GM12891 (cell line): ENCODE data around the gene ARHGEF7.

Source experiments
- DNase-seq: peaks from one replicate; pipeline ENCODE4 v3.0.0; 2011; ENCODE audit warnings: low spot score; ENCODE audit not compliant: insufficient read length
- FAIRE-seq: peaks from 2 replicates; lab custom pipeline; 2011; peaks lifted over from hg19 to GRCh38; lab: Jason Lieb, UNC
- PAX5 ChIP-seq: IDR thresholded peaks from 2 replicates; pipeline ENCODE4 v1.6.1; 2011; ENCODE audit warnings: low read length, moderate library complexity, mild to moderate bottlenecking; ENCODE audit not compliant: insufficient read depth, severe bottlenecking
- POLR2A ChIP-seq: IDR thresholded peaks from 2 replicates; pipeline ENCODE4 v1.6.1; 2011; ENCODE audit warnings: low read depth, low read length, control low read depth
- POLR2AphosphoS5 ChIP-seq: IDR thresholded peaks from 2 replicates; pipeline ENCODE4 v1.6.1; 2011; ENCODE audit warnings: low read depth, low read length, control low read depth
- POU2F2 ChIP-seq: IDR thresholded peaks from 2 replicates; pipeline ENCODE4 v1.6.1; 2011; ENCODE audit warnings: low read depth, mild to moderate bottlenecking, control low read depth, low read length, moderate library complexity
- SPI1 ChIP-seq: IDR thresholded peaks from 2 replicates; pipeline ENCODE4 v1.6.1; 2011; ENCODE audit warnings: low read depth, low read length, control low read depth
- TAF1 ChIP-seq: IDR thresholded peaks from 2 replicates; pipeline ENCODE4 v1.6.1; 2011; ENCODE audit warnings: low read depth, low read length, control low read depth

ARHGEF7 gene

GRCh38 chr13:111272117-111272516 is 157.0 kb downstream of the ARHGEF7 start:
- DNase-seq (no peak), FAIRE-seq (no peak)
- TF ChIP-seq POU2F2 (no peak), POLR2A (no peak), SPI1 (no peak), TAF1 (no peak), PAX5 (no peak), POLR2AphosphoS5 (no peak)

GRCh38 chr13:111275382-111275781 is 160.3 kb downstream of the ARHGEF7 start:
- TF ChIP-seq PAX5 (no peak), TAF1 (no peak), POLR2AphosphoS5 (no peak), SPI1 (no peak), POU2F2 (no peak), POLR2A (no peak)
- FAIRE-seq = no peak
- DNase-seq = no peak

GRCh38 chr13:111275995-111276618 is 161.0 kb downstream of the ARHGEF7 start:
- DNase-seq (no peak), FAIRE-seq (peak; percentile 16)
- TF ChIP-seq PAX5 (no peak), POLR2A (no peak), POU2F2 (no peak), SPI1 (no peak), POLR2AphosphoS5 (no peak), TAF1 (no peak)

- TF ChIP-seq POU2F2 (no peak), POLR2A (no peak), PAX5 (no peak), SPI1 (no peak), TAF1 (no peak), POLR2AphosphoS5 (no peak)
- DNase-seq (no peak), FAIRE-seq (no peak)
These were observed 163.1 kb downstream of the ARHGEF7 start for GRCh38 chr13:111278258-111278657.

GRCh38 chr13:111278743-111279652 is 163.9 kb downstream of the ARHGEF7 start:
- no peak for TF ChIP-seq TAF1
- FAIRE-seq (no peak), DNase-seq (no peak)

GRCh38 chr13:111280226-111280625 is 165.1 kb downstream of the ARHGEF7 start:
- TF ChIP-seq TAF1 (no peak), POU2F2 (no peak), PAX5 (no peak), SPI1 (no peak)
- DNase-seq (no peak), FAIRE-seq (no peak)

GRCh38 chr13:111280681-111281585 is 165.8 kb downstream of the ARHGEF7 start:
- FAIRE-seq (no peak), DNase-seq (no peak)
- no peak for TF ChIP-seq PAX5
- TF ChIP-seq POU2F2 = no peak
- no peak for TF ChIP-seq POLR2A
- TF ChIP-seq TAF1 = no peak
- TF ChIP-seq SPI1 = no peak
- TF ChIP-seq POLR2AphosphoS5 = no peak

- FAIRE-seq (no peak), DNase-seq (no peak)
- TF ChIP-seq TAF1 (no peak), PAX5 (no peak), POLR2AphosphoS5 (no peak), POU2F2 (no peak), SPI1 (no peak), POLR2A (no peak)
These were observed 166.7 kb downstream of the ARHGEF7 start for GRCh38 chr13:111281751-111282311.

GRCh38 chr13:111282425-111282824 is 167.3 kb downstream of the ARHGEF7 start:
- no peak for TF ChIP-seq SPI1
- no peak for DNase-seq

GRCh38 chr13:111282997-111283396 is 167.9 kb downstream of the ARHGEF7 start:
- DNase-seq = no peak
- FAIRE-seq = no peak
- no peak for TF ChIP-seq PAX5
- TF ChIP-seq POLR2AphosphoS5 = no peak
- TF ChIP-seq SPI1 = no peak
- TF ChIP-seq POU2F2 = no peak
- TF ChIP-seq POLR2A = no peak
- no peak for TF ChIP-seq TAF1

More at GRCh38 chr13:111282425-111282824, 167.3 kb downstream of the ARHGEF7 start:
- FAIRE-seq = no peak
